ENCODE measurements around the gene ZBTB46.

ZBTB46 gene

DNA sequence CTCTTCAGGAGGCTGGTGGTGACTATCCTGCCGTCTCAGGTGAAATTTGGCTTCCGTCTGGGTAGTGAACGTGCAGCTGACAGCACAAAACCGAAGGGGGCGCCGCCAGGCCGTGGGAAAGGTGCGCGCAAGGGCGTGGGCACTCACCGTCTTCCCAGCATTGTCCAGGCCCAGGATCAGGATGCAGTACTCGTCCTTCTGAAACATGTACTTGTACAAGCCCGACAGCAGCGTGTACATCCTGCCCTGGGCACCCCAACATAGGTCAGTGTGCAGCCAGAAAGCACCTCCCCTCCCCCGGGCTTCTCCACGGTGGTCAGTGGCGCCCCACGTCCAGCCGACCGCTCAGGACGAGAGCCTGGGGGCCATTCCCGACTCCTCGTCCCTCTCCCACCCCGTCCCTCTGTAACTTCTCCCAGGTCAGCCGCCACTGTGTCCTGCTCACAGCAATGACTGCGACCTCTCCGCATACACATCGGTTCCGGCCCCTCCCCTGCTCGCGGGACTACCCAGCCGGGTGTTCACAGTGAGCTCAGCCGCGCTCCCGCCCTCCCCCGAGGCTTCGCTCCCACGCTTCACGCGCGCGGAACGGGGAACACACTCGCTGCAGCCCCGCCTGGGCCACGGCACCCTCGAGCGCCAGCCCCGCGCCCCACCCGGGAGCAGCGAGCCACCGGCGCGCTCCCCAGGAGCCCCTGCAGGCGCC is 124.1 kb downstream of the ZBTB46 start:
- Histone ChIP-seq H2AFZ (ENCODE audit: low read depth, low read length, severe bottlenecking) (peak overlapping the region; percentile 34), H3K9me3 (ENCODE audit: insufficient read depth, low read length) (no peaks in the 10 kb centered on the region), H3K79me2 (ENCODE audit: insufficient read depth, low read length) (peaks cover 51% of the 10 kb centered on the region), H3K27ac (ENCODE audit: low read depth, low read length) (peak overlapping the region; percentile 38), H3K9ac (ENCODE audit: low read length) (peak overlapping the region; percentile 89), H3K27me3 (ENCODE audit: low read length) (no peaks in the 10 kb centered on the region), H3K9me2 (replicated peaks; ENCODE audit: insufficient read depth, low read length) (no peaks in the 10 kb centered on the region), H3K4me2 (ENCODE audit: low read depth, low read length, poor library complexity, severe bottlenecking) (peak overlapping the region; percentile 68), H3F3A (ENCODE audit: insufficient read depth) (0 out of 2 replicates have a peak, but pooled peaks cover 4% of the 10 kb centered on the region), H4K20me1 (ENCODE audit: low read depth, low read length) (0 out of 2 replicates have a peak, but pooled peaks cover 4% of the 10 kb centered on the region), H3K36me3 (ENCODE audit: low read length) (peaks cover 11% of the 10 kb centered on the region), H3K4me3 (ENCODE audit: insufficient read depth, low read length, poor library complexity, severe bottlenecking) (peak overlapping the region; percentile 79)
- TF ChIP-seq, protein P1, sequence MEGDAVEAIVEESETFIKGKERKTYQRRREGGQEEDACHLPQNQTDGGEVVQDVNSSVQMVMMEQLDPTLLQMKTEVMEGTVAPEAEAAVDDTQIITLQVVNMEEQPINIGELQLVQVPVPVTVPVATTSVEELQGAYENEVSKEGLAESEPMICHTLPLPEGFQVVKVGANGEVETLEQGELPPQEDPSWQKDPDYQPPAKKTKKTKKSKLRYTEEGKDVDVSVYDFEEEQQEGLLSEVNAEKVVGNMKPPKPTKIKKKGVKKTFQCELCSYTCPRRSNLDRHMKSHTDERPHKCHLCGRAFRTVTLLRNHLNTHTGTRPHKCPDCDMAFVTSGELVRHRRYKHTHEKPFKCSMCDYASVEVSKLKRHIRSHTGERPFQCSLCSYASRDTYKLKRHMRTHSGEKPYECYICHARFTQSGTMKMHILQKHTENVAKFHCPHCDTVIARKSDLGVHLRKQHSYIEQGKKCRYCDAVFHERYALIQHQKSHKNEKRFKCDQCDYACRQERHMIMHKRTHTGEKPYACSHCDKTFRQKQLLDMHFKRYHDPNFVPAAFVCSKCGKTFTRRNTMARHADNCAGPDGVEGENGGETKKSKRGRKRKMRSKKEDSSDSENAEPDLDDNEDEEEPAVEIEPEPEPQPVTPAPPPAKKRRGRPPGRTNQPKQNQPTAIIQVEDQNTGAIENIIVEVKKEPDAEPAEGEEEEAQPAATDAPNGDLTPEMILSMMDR (IDR thresholded peaks at IDR 0.05; ENCODE audit: insufficient read depth, low read length, poor library complexity, severe bottlenecking), result peak; percentile 81
- TF ChIP-seq EZH2phosphoT487 (conservative IDR thresholded peaks at IDR 0.05; ENCODE audit: low read length), result no peak

DNA sequence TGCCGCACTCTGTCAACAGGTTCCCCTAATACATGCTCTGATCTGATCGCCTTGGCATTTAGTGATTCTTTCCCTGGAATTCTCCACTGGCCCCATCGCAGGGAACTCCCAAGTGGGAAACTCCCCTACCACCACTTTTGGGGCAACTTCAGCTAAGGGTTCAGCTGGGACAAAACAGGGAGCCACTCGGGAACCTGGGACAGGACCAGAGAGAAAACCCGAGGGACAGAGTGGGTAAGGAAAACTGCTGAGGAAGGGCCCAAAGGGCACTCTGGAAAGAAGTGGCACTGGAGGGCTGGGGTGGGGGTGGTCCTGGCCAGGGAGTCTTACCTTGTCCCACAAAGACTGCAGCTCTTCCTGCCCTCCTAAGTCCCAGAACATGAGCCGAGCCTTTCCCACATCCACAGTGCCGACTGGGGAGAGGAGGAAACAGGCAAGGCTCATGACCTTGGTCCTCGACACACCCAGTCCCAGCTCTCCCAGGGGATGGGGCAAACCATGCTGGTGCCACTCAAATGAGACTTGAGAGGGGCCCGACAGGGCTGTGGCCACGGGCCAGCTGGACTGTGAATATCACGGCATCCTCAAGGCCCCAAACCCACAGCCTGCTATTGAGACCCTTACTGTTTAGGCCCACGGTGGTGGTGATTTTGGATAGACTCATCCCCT is 124.9 kb downstream of the ZBTB46 start:
- Histone ChIP-seq H3K4me2 (ENCODE audit: low read depth, low read length, poor library complexity, severe bottlenecking) (peak overlapping the region; percentile 68), H3K4me3 (ENCODE audit: insufficient read depth, low read length, poor library complexity, severe bottlenecking) (peak overlapping the region; percentile 79), H3K79me2 (ENCODE audit: insufficient read depth, low read length) (peaks cover 43% of the 10 kb centered on the region), H3K36me3 (ENCODE audit: low read length) (peaks cover 3% of the 10 kb centered on the region; the same call in 1 of the 2 replicates), H3K9me3 (ENCODE audit: insufficient read depth, low read length) (no peaks in the 10 kb centered on the region), H4K20me1 (ENCODE audit: low read depth, low read length) (0 out of 2 replicates have a peak, but pooled peaks cover 4% of the 10 kb centered on the region), H2AFZ (ENCODE audit: low read depth, low read length, severe bottlenecking) (no peak overlapping the region), H3K27ac (ENCODE audit: low read depth, low read length) (no peak overlapping the region), H3K27me3 (ENCODE audit: low read length) (no peaks in the 10 kb centered on the region), H3K9me2 (replicated peaks; ENCODE audit: insufficient read depth, low read length) (no peaks in the 10 kb centered on the region), H3K9ac (ENCODE audit: low read length) (peak overlapping the region; percentile 89), H3F3A (ENCODE audit: insufficient read depth) (0 out of 2 replicates have a peak, but pooled peaks cover 4% of the 10 kb centered on the region)
- no peak for TF ChIP-seq EZH2phosphoT487 (conservative IDR thresholded peaks at IDR 0.05; ENCODE audit: low read length)

DNA sequence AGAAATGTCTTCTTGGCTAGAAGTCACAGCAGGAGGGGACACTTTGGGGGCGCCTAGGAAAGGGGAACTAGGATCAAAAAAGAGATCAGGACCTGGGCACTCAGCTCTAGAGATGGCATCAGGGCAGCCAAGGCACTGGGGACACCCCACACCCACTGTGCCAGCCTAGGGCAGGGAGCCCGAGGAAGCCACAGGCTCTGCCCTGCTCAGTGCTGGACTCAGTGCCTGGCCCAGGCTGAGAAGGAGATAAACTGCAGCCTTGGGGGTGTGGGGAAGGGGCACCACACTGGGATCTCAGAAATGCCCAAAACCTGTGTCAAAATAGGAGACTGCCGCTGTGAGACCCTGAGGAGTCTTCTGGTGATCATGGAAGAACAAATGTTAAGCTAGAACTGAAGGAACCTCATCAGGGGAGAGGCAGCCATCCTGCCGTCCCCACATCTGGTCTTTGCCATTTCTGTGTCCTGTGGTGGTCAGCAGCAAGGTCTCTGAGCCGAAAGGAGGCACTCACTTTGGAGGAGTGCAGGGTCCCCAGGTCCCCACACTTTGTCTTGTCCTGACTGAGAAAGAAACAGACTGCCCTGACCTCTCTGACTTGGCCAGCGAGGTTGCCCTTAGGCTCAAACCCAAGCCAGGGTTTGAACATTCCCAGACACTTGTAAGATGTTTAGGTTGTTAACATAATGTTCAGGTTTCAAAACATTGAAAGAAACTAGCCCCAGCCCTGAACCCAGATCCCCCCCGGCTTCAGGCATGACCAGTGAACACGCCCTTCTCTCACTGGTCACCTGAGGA is 125.6 kb downstream of the ZBTB46 start:
- 0 out of 2 replicates have a peak, but pooled peaks cover under 1% of the 10 kb centered on the region for H3F3A ChIP-seq (ENCODE audit: insufficient read depth)
- H3K4me2 ChIP-seq (ENCODE audit: low read depth, low read length, poor library complexity, severe bottlenecking), result no peak overlapping the region
- H3K9me3 ChIP-seq (ENCODE audit: insufficient read depth, low read length), result no peaks in the 10 kb centered on the region
- no peak overlapping the region for H3K27ac ChIP-seq (ENCODE audit: low read depth, low read length)
- no peak for TF ChIP-seq EZH2phosphoT487 (conservative IDR thresholded peaks at IDR 0.05; ENCODE audit: low read length)
- TF ChIP-seq, protein P1 (IDR thresholded peaks at IDR 0.05; ENCODE audit: insufficient read depth, low read length, poor library complexity, severe bottlenecking), result no peak
- peaks cover under 1% of the 10 kb centered on the region; the same call in 1 of the 2 replicates for H3K36me3 ChIP-seq (ENCODE audit: low read length)
- no peak overlapping the region for H2AFZ ChIP-seq (ENCODE audit: low read depth, low read length, severe bottlenecking)
- H3K9ac ChIP-seq (ENCODE audit: low read length), result no peak overlapping the region
- H4K20me1 ChIP-seq (ENCODE audit: low read depth, low read length), result 0 out of 2 replicates have a peak, but pooled peaks cover 4% of the 10 kb centered on the region
- no peaks in the 10 kb centered on the region for H3K9me2 ChIP-seq (replicated peaks; ENCODE audit: insufficient read depth, low read length)
- no peaks in the 10 kb centered on the region for H3K27me3 ChIP-seq (ENCODE audit: low read length)
- peaks cover 36% of the 10 kb centered on the region for H3K79me2 ChIP-seq (ENCODE audit: insufficient read depth, low read length)
- H3K4me3 ChIP-seq (ENCODE audit: insufficient read depth, low read length, poor library complexity, severe bottlenecking), result no peak overlapping the region

All from SU-DHL-6 (cell line).